ENCODE data around the gene KMT2A.
"Not testable (repeated sequence)": the region's sequence is repeated elsewhere in the genome, so short reads cannot be mapped to it uniquely, and the experiment has no call there.

KMT2A gene

GRCh38 chr11:118560806-118561205 is 124.5 kb downstream of the KMT2A start:
- no peak for TF ChIP-seq CTCF (IDR thresholded peaks at IDR 0.05; ENCODE audit: low read depth, low read length)
- DNase-seq (ENCODE audit: extremely low read depth, low read depth), result no peak

- DNase-seq (ENCODE audit: extremely low read depth, low read depth), result no peak
- no peak for TF ChIP-seq CTCF (IDR thresholded peaks at IDR 0.05; ENCODE audit: low read depth, low read length)
These were observed 128.8 kb downstream of the KMT2A start for GRCh38 chr11:118565051-118565450.

DNA sequence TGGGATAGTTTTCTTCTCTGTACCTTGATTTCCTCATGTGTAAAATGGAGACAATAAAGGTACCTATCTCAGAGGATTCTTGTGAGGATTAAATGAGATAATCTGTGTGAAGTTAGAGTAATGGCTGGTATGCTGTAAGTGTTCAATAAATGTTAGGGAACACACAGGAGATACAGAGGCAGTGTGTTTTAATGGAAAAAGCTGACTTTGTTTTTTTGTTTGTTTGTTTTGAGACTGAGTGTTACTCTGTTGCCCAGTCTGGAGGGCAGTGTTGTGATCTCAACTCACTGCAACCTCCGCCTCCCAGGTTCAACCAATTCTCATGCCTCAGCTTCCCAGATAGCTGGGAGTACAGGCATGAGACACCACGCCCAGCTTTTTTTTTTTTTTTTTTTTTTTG is 133.4 kb downstream of the KMT2A start:
- TF ChIP-seq CTCF (IDR thresholded peaks at IDR 0.05; ENCODE audit: low read depth, low read length), result no peak
- no peak for DNase-seq (ENCODE audit: extremely low read depth, low read depth)

DNA sequence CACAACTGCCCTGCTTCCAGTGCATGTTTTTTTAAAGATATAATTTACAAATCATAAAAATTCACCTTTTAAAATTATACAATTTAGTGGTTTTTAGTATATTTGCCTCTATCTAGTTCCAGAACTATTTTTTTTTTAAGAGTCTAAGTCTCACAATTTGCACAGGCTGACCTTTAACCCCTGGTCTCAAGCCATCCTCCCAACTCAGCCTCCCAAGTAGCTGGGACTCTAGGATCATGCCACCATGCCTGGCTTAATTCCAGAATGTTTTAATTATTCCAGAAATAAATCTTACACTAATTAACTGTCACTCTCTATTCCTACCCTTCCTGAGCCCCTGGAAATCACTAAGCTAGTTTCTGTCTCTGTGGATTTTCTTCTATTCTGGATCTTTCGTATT is 134.5 kb downstream of the KMT2A start:
- no peak for DNase-seq (ENCODE audit: extremely low read depth, low read depth)
- no peak for TF ChIP-seq CTCF (IDR thresholded peaks at IDR 0.05; ENCODE audit: low read depth, low read length)

GRCh38 chr11:118571701-118572060 is 135.4 kb downstream of the KMT2A start:
- not testable (repeated sequence) for DNase-seq (ENCODE audit: extremely low read depth, low read depth)

DNA sequence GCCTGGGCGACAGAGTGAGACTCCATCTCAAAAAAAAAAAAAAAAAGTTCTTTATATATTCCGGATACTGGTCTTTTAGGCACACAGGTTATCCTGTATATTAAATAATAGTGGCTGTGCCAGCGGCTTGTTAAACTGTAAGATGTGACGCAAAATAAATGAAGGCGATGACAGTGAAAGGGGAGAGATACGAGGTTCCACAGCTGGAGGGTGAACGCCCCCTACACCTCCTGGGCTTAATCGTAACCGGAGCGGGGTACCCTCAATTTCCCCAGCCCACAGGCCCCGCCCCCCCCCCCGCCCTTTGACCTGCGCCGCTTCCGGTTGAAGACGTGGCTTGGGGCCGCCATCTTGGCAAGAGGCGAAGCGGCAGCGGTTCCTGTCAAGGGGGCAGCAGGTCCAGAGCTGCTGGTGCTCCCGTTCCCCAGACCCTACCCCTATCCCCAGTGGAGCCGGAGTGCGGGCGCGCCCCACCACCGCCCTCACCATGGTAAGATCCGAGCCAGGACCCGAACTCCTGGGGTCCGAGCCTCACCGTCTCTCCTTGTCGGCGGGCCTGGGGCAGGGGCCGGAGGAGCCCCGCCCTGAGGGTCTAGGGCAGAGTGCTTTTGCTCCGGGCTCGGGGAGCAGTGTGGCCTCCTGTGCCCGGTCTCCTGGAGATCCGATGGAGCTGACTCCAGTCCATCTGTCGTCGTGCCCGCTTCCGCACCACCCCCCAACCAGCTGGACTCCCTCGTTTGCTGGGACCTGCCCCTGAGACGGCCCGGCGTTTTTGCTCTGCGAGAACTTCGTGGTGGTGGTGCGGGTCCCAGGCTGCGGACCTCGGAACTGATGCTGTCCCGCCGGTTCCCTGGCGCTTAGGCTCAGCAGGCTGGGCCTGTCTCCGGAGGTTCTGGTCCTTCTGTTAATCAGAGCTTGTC is 136.0 kb downstream of the KMT2A start, which contains the start of gene ARCN1:
TSS of gene ARCN1 (plus strand) at position 349 of the 920 bp plus-strand sequence. CDS start at position 488, 139 bp downstream.
- TF ChIP-seq CTCF (IDR thresholded peaks at IDR 0.05; ENCODE audit: low read depth, low read length), result no peak
- DNase-seq (ENCODE audit: extremely low read depth, low read depth), result peak; percentile 38

DNA sequence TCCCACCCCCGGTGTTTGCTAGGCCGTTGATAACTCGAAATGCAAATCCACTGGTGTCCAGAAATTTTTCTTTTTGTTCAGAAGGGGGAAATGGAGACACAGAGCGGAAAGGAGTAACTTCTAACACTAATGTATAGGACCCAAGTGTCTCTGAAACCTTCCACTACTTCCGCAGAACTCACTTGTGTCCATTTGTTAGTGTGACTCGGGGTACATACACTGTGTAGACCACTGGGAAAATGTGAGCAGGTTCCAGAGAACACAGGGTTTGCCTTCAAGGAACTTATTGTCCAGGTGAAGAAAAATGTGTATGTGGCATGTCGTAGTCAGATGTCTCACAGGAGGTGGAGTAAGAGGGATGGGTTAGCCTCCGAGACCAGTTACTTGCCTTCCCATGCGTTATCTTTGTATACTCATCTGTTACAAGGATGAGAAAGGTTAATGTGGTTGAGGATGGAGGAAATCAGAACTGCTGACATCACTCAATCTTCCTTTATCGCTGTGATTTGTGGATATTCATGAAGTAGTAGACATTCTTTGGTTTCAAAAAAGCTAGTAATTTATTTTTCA is 136.8 kb downstream of the KMT2A start:
- TF ChIP-seq CTCF (IDR thresholded peaks at IDR 0.05; ENCODE audit: low read depth, low read length), result no peak
- DNase-seq (ENCODE audit: extremely low read depth, low read depth), result no peak

Data from AG09319 (cell line).